ENCODE measurements around the gene CD244. TPM values are rescaled to one million over a fixed set of nuclear protein-coding genes. Genes with fewer than 3 reads are reported as not detected.

CD244 gene
- total RNA-seq, 2 donors from 2014 or later, result 0.55 to 1.1 TPM

DNA sequence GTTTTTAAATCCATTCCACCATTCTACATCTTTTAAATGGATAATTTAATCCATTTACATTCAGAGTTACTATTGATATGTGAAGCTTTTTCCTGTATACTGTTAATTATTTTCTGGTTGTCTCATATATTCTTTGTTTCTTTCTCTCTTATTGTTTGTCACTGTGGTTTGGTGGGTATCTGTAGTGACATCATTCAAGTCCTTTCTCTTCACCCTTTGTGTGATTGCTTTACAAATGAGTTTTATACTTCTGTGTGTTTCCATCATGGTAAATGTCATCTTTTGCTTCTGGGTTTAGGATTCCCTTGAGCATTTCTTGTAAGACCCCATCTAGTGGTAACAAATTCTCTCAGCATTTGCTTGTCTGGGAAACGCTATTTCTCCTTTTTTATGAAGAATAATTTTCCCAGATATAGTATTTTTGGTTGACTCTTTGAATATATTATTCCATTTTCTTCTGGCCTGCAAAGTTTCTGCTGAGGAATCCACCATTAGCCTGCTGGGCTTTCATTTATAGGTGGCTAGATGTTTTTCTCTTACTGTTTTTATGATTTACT lies 56.5 kb downstream of the CD244 start:
- no peaks in the 10 kb centered on the region for H3K9me3 ChIP-seq
- H3K27me3 ChIP-seq (replicated peaks; ENCODE audit: insufficient read depth), result no peaks in the 10 kb centered on the region
- H3K4me1 ChIP-seq (replicated peaks), result no peaks in the 10 kb centered on the region
- intact Hi-C loops (cut with DNase I), result no loop called here
- H3K27ac ChIP-seq, result no peak overlapping the region
- 72% methylated on average over 1 of the region's 1 CpG for WGBS
- no peak overlapping the region for H3K4me3 ChIP-seq
- H3K36me3 ChIP-seq, result no peaks in the 10 kb centered on the region
- no peak for DNase-seq (ENCODE audit: low spot score)
- TF ChIP-seq, protein P1, sequence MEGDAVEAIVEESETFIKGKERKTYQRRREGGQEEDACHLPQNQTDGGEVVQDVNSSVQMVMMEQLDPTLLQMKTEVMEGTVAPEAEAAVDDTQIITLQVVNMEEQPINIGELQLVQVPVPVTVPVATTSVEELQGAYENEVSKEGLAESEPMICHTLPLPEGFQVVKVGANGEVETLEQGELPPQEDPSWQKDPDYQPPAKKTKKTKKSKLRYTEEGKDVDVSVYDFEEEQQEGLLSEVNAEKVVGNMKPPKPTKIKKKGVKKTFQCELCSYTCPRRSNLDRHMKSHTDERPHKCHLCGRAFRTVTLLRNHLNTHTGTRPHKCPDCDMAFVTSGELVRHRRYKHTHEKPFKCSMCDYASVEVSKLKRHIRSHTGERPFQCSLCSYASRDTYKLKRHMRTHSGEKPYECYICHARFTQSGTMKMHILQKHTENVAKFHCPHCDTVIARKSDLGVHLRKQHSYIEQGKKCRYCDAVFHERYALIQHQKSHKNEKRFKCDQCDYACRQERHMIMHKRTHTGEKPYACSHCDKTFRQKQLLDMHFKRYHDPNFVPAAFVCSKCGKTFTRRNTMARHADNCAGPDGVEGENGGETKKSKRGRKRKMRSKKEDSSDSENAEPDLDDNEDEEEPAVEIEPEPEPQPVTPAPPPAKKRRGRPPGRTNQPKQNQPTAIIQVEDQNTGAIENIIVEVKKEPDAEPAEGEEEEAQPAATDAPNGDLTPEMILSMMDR (IDR thresholded peaks at IDR 0.05), result no peak
- no peak for TF ChIP-seq POLR2AphosphoS5 (IDR thresholded peaks at IDR 0.05)
- TF ChIP-seq POLR2A (IDR thresholded peaks at IDR 0.05), result no peak

DNA sequence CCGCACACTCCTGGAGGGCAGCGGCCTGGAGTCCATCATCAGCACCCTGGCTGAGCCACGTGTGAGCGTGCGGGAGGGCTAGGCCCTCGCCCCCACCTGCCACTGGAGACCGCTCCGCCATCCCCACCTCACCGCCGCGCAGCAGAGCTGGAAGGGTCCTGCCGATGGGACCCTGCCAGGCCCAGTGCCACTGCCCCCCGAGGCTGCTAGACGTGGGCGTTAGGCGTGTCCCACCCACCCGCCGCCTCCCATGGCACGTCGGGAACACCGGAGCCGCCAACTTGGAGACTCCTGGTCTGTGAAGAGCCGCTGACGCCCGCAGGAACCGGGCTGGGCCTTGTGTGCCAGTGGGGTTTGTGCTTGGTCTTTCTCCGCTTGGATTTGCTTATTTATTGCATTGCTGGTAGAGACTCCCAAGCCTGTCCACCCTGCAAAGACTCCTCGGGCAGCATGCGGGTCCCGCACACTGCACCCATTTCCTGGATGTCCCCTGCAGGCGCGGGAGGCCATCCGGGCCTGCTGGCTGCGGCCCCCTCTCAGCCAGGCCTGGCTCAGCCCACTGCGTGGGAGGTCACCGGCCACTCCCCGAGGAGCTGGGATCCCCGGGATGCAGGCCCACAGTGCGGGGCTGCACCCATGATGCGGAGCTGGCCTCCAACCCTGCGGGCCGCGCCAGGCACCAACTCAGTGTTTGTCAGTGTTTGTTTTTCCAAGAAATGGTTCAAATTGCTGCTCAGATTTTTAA lies 60.7 kb downstream of the CD244 start:
- H3K27ac ChIP-seq, result no peak overlapping the region
- WGBS, result 93% methylated on average over 38 of the region's 43 CpGs
- intact Hi-C loops (cut with DNase I), result no loop called here
- H3K9me3 ChIP-seq, result no peaks in the 10 kb centered on the region
- H3K36me3 ChIP-seq, result no peaks in the 10 kb centered on the region
- H3K4me3 ChIP-seq, result no peak overlapping the region
- H3K27me3 ChIP-seq (replicated peaks; ENCODE audit: insufficient read depth), result no peaks in the 10 kb centered on the region
- TF ChIP-seq POLR2AphosphoS5 (IDR thresholded peaks at IDR 0.05) (no peak), POLR2A (IDR thresholded peaks at IDR 0.05) (no peak)
- TF ChIP-seq, protein P1 (IDR thresholded peaks at IDR 0.05), result no peak
- DNase-seq (ENCODE audit: low spot score), result no peak
- no peaks in the 10 kb centered on the region for H3K4me1 ChIP-seq (replicated peaks)

DNA sequence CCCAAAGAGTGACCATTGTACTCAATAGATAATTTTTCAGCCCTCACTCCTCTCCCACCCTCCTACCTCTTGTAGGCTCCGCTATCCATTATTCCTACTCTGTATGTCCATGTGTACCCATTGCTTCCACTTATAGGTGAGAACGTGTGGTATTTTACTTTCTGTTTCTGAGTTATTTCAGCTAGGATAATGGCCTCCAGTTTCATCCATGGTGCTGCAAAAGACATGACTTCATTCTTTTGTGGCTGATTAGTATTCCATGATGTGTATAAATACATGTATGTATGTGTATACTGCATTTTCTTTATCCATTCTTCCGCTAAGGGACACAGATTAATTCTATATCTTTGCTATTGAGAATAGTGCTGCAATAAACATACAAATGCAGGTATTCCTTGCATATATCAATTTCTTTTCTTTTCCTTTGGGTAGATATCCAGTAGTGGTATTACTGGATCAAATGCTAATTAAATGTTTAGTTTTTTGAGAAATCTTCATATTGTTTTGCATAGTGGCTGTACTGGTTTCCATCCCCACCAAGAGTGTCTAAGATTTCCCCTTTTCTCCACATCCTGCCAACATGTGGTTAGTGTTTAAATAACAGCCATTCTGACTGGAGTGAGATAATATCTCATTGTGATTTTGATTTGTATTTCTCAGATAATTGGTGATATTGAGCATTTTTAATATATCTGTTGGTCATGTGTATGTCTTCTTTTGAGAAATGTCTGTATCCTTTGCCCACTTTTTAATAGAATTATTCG lies 61.9 kb downstream of the CD244 start:
- H3K9me3 ChIP-seq, result no peaks in the 10 kb centered on the region
- no peak overlapping the region for H3K27ac ChIP-seq
- intact Hi-C loops (cut with DNase I), result no loop called here
- no peaks in the 10 kb centered on the region for H3K4me1 ChIP-seq (replicated peaks)
- TF ChIP-seq POLR2A (IDR thresholded peaks at IDR 0.05) (no peak), POLR2AphosphoS5 (IDR thresholded peaks at IDR 0.05) (no peak)
- TF ChIP-seq, protein P1 (IDR thresholded peaks at IDR 0.05), result no peak
- no peaks in the 10 kb centered on the region for H3K36me3 ChIP-seq
- WGBS, result 56% methylated on average over 4 of the region's 4 CpGs
- DNase-seq (ENCODE audit: low spot score), result no peak
- H3K4me3 ChIP-seq, result no peak overlapping the region
- H3K27me3 ChIP-seq (replicated peaks; ENCODE audit: insufficient read depth), result no peaks in the 10 kb centered on the region

GRCh38 chr1:160800142-160800541 lies 62.5 kb downstream of the CD244 start:
- DNase-seq (ENCODE audit: low spot score), result no peak
- TF ChIP-seq POLR2AphosphoS5 (IDR thresholded peaks at IDR 0.05) (no peak), POLR2A (IDR thresholded peaks at IDR 0.05) (no peak)
- TF ChIP-seq, protein P1 (IDR thresholded peaks at IDR 0.05), result no peak
- Histone ChIP-seq H3K4me1 (replicated peaks) (no peaks in the 10 kb centered on the region), H3K27me3 (replicated peaks; ENCODE audit: insufficient read depth) (no peaks in the 10 kb centered on the region), H3K9me3 (no peaks in the 10 kb centered on the region), H3K27ac (no peak overlapping the region), H3K36me3 (no peaks in the 10 kb centered on the region), H3K4me3 (no peak overlapping the region)
- intact Hi-C loops (cut with DNase I), result no loop called here
- WGBS, result 100% methylated on average over 1 of the region's 1 CpG
